K562 (cell line): Measurements from ENCODE around the gene INSIG1. TPM values are rescaled to one million over a fixed set of nuclear protein-coding genes. Genes with fewer than 3 reads are reported as not detected.

Experiments used
- ATAC-seq: fragments of 200-7000 bp; cut with Tn5 transposase; 3 replicates; pipeline ENCODE4 v1.9.1; 2020; ENCODE audit warnings: moderate library complexity
- BruUV-seq: library from RNA; stranded (reverse); fragments of 400-500 nt; replicated peaks from 2 replicates; lab custom pipeline; 2021; lab: Mats Ljungman, UMichigan
- CTCF ChIA-PET: fragments of 300-600 bp; formaldehyde crosslinking; extraction: SDS; loops from one replicate; lab custom pipeline; 2021; ENCODE audit warnings: low intra/inter-chr PET ratio; lab: Yijun Ruan, JAX
- POLR2A ChIA-PET: fragments of 300-600, 350-650 bp; sonication (Branson Sonifier 250); formaldehyde crosslinking; extraction: SDS; loops from one replicate; lab custom pipeline; 2021; ENCODE audit warnings: antibody characterized with exemption, inconsistent platforms; lab: Yijun Ruan, JAX
- DNase-seq, 4 experiments: peaks; one replicate each; pipeline versions ENCODE4 v3.0.0 to v3.0.0-alpha.2; 2011 to 2018; ENCODE audit warnings: low spot score in 3 of 4, mixed read lengths in 3 of 4; ENCODE audit errors: extremely low read depth in 1 of 4
- FAIRE-seq: peaks from 2 replicates; lab custom pipeline; 2011; peaks lifted over from hg19 to GRCh38; lab: Jason Lieb, UNC
- H2AFZ ChIP-seq: 2 replicates; pipeline ENCODE4 v1.6.0; 2011; ENCODE audit warnings: low read depth, low read length, control low read depth, inconsistent platforms
- H3K27ac ChIP-seq: fragments of 200-600 bp; 3 replicates; pipeline ENCODE4 v1.8.0; 2011; ENCODE audit warnings: low read depth, mild to moderate bottlenecking, control low read depth, inconsistent platforms, low read length, moderate library complexity, mixed read lengths; ENCODE audit errors: extremely low read depth
- H3K27me3 ChIP-seq, 2 experiments: fragments of 300-600 bp in 1 of 2; 2 replicates in 1 of 2; 3 replicates in 1 of 2; pipeline versions ENCODE4 v1.6.0 to v1.8.0; 2011; ENCODE audit warnings: inconsistent platforms in 2 of 2, low read length in 2 of 2, mild to moderate bottlenecking in 1 of 2, mixed read lengths in 1 of 2, moderate library complexity in 1 of 2; ENCODE audit not compliant: control insufficient read depth in 2 of 2, insufficient read depth in 2 of 2
- H3K36me3 ChIP-seq: fragments of 300-600 bp; 3 replicates; pipeline ENCODE4 v1.8.0; 2011; ENCODE audit warnings: mild to moderate bottlenecking, low read length, inconsistent platforms; ENCODE audit not compliant: control insufficient read depth, insufficient read depth
- H3K4me1 ChIP-seq, 2 experiments: fragments of 200-600 bp in 1 of 2; replicated peaks in 1 of 2; 2 replicates in 1 of 2; 3 replicates in 1 of 2; pipeline versions ENCODE4 v1.5.1 to v1.8.0; 2011; ENCODE audit warnings: inconsistent platforms in 2 of 2, low read length in 2 of 2, mild to moderate bottlenecking in 1 of 2, mixed read lengths in 1 of 2, moderate library complexity in 1 of 2; ENCODE audit not compliant: control insufficient read depth in 2 of 2, insufficient read depth in 2 of 2
- H3K4me2 ChIP-seq: 2 replicates; pipeline ENCODE4 v1.6.1; 2011; ENCODE audit warnings: low read length, control low read depth, inconsistent platforms, mixed read lengths; ENCODE audit not compliant: insufficient read depth
- H3K4me3 ChIP-seq: fragments of 200-600 bp; sonication (generic), shearing (Covaris generic); 2 replicates; pipeline ENCODE4 v1.5.1; 2016; ENCODE audit warnings: control low read depth, inconsistent platforms
- H3K79me2 ChIP-seq: fragments of 200-600 bp; 3 replicates; pipeline ENCODE4 v1.8.0; 2011; ENCODE audit warnings: low read length, inconsistent platforms; ENCODE audit not compliant: control insufficient read depth, insufficient read depth
- H3K9ac ChIP-seq, 2 experiments: 2 replicates each; pipeline versions ENCODE4 v1.6.0 to v1.6.1; 2011; ENCODE audit warnings: low read depth in 2 of 2, low read length in 2 of 2, control low read depth in 1 of 2, inconsistent platforms in 1 of 2, mild to moderate bottlenecking in 1 of 2, mixed read lengths in 1 of 2; ENCODE audit not compliant: insufficient read depth in 1 of 2
- H3K9me1 ChIP-seq: one replicate; pipeline ENCODE4 v1.6.0; 2011; ENCODE audit warnings: inconsistent platforms, mild to moderate bottlenecking, low read length, moderate library complexity; ENCODE audit not compliant: control insufficient read depth, insufficient read depth
- H3K9me3 ChIP-seq: replicated peaks from 2 replicates; pipeline ENCODE4 v1.5.1; 2011; ENCODE audit warnings: low read depth, low read length, inconsistent platforms; ENCODE audit not compliant: control insufficient read depth, insufficient read depth
- H4K20me1 ChIP-seq: replicated peaks from 2 replicates; pipeline ENCODE4 v1.6.1; 2011; ENCODE audit warnings: low read length, inconsistent platforms, mixed read lengths; ENCODE audit not compliant: control insufficient read depth, insufficient read depth
- KHSRP ChIP-seq: fragments of 450-650 bp; IDR thresholded peaks from 2 replicates; pipeline ENCODE4 v1.6.1; 2017
- NFXL1 ChIP-seq: fragments of 450-650 bp; formaldehyde crosslinking; IDR thresholded peaks from 2 replicates; pipeline ENCODE4 v1.4.0; 2021; ENCODE audit warnings: mild to moderate bottlenecking
- SMARCA4 ChIP-seq: fragments of 450-650 bp; IDR thresholded peaks from 2 replicates; pipeline ENCODE4 v1.6.1; 2016
- TOE1 ChIP-seq, 2 experiments: fragments of 450-650 bp in 1 of 2; sonication (generic) in 1 of 2; formaldehyde crosslinking in 1 of 2; IDR thresholded peaks; 2 replicates each; pipeline versions ENCODE4 v1.7.1 to v1.8.0; 2016 to 2022; ENCODE audit warnings: borderline replicate concordance in 2 of 2, mild to moderate bottlenecking in 2 of 2, antibody characterized with exemption in 1 of 2, inconsistent platforms in 1 of 2, low read depth in 1 of 2, missing genetic modification reagents in 1 of 2, moderate library complexity in 1 of 2
- ZBTB7A ChIP-seq: IDR thresholded peaks from 2 replicates; pipeline ENCODE4 v1.6.1; 2011; ENCODE audit warnings: low read depth, mild to moderate bottlenecking, low read length, moderate library complexity, borderline replicate concordance; ENCODE audit not compliant: control insufficient read depth
- ZNF184 ChIP-seq: sonication (generic); formaldehyde crosslinking; IDR thresholded peaks from 2 replicates; pipeline ENCODE4 v1.5.0; 2020; ENCODE audit warnings: missing genetic modification reagents
- ZNF217 ChIP-seq: sonication (generic); formaldehyde crosslinking; IDR thresholded peaks from 2 replicates; pipeline ENCODE4 v1.8.0; 2022; ENCODE audit warnings: mild to moderate bottlenecking, missing genetic modification reagents
- WGBS: fragments of 100-300 bp; shearing (Covaris generic); methylation state at CpG from one replicate; pipeline ENCODE4 v1.1.6; 2016; ENCODE audit warnings: low coverage, mixed read lengths; ENCODE audit not compliant: insufficient coverage; ENCODE audit errors: missing lambda C conversion rate; 5-methylcytosine and 5-hydroxymethylcytosine counted together
- in situ Hi-C: fragments of 300-500 bp; cut with MboI; formaldehyde crosslinking; loops from 4 replicates; pipeline ENCODE4 v1.15.0; 2018; ENCODE audit warnings: inconsistent platforms, mixed read lengths
- intact Hi-C: fragments of 100-400 bp; cut with micrococcal nuclease; formaldehyde crosslinking; loops from 2 replicates; pipeline ENCODE4 v1.14.2; 2022
- polyA plus RNA-seq, 8 experiments: library from polyadenylated mRNA; depleted of rRNA in 4 of 8; stranded (reverse) in 5 of 8; unstranded in 3 of 8; fragments of >200 nt; fragmentation: Nextera tagmentation in 2 of 8; fragmentation: Illumina TruSeq in 1 of 8; extraction: Ambion mirVana in 2 of 8; extraction: Trizol in 1 of 8; gene quantifications; 2 replicates each; pipeline versions ENCODE4 v1.2.1 to v1.2.3, GENCODE V29; 2011 to 2014; ENCODE audit warnings: inconsistent platforms in 1 of 8, missing spikeins in 1 of 8
- total RNA-seq, 7 experiments: library from RNA; depleted of rRNA in 6 of 7; stranded (reverse); fragments of >200 nt in 6 of 7; fragmentation: Illumina TruSeq in 2 of 7; extraction: Trizol in 2 of 7; gene quantifications; 2 replicates each; pipeline versions ENCODE4 v1.2.1 to v1.2.3, GENCODE V29; 2011 to 2021; ENCODE audit warnings: low replicate concordance in 1 of 7
- TF ChIP-seq, protein P1 (sequence below): fragments of 450-650 bp; IDR thresholded peaks from 2 replicates; pipeline ENCODE4 v1.6.1; 2018; ENCODE audit not compliant: partially characterized antibody
- TF ChIP-seq, protein P2 (sequence below): fragments of 200-400 bp; formaldehyde crosslinking; IDR thresholded peaks from 2 replicates; pipeline ENCODE4 v1.6.1; 2017; ENCODE audit warnings: mild to moderate bottlenecking, low read depth, low read length, moderate library complexity
- TF ChIP-seq, protein P3 (sequence below): sonication (generic); formaldehyde crosslinking; IDR thresholded peaks from 2 replicates; pipeline ENCODE4 v1.9.0; 2022; ENCODE audit warnings: mild to moderate bottlenecking, missing genetic modification reagents

Gene INSIG1
- total and polyA plus RNA-seq, 9 of the 15 experiments (the other 6 are each of a cell fraction or from before 2014, with no cell fraction given) = 57.1 to 787 (median 238) TPM

DNA sequence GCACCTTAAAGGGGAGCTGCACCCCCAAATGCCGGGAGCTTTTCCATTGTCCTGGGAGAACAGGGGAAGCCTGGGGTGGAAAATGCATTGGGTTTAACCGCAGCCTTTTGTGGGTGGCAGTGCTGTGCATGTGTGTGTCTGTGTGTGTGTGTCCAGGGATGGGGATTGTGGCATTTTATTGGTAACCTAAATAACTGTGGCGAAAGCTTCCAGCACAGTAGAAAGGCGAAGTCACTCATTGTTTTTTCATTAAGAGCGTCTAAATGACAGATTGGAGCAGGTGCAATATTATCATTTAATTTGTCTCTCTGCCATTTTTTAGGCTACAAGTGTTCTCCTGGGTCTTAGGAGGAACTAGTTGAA lies 55.1 kb downstream of the INSIG1 start:
- H3K9me3 ChIP-seq = no peaks in the 10 kb centered on the region
- no peaks in the 10 kb centered on the region for H3K79me2 ChIP-seq
- H3K9me1 ChIP-seq = no peaks in the 10 kb centered on the region
- H2AFZ ChIP-seq = no peak overlapping the region
- in situ Hi-C loops = no loop called here
- no peak for FAIRE-seq
- intact Hi-C loops = no loop called here
- no peaks in the 10 kb centered on the region for H3K36me3 ChIP-seq
- peaks cover 0 to 8% of the 10 kb centered on the region in 2 experiments; a peak in 2 of 5 replicates for H3K4me1 ChIP-seq
- TF ChIP-seq KHSRP = no peak
- TF ChIP-seq ZNF184 (CRISPR knock-in tag) = no peak
- TF ChIP-seq SMARCA4 = no peak
- no peak for TF ChIP-seq NFXL1 (CRISPR knock-in tag)
- TF ChIP-seq, protein P1, sequence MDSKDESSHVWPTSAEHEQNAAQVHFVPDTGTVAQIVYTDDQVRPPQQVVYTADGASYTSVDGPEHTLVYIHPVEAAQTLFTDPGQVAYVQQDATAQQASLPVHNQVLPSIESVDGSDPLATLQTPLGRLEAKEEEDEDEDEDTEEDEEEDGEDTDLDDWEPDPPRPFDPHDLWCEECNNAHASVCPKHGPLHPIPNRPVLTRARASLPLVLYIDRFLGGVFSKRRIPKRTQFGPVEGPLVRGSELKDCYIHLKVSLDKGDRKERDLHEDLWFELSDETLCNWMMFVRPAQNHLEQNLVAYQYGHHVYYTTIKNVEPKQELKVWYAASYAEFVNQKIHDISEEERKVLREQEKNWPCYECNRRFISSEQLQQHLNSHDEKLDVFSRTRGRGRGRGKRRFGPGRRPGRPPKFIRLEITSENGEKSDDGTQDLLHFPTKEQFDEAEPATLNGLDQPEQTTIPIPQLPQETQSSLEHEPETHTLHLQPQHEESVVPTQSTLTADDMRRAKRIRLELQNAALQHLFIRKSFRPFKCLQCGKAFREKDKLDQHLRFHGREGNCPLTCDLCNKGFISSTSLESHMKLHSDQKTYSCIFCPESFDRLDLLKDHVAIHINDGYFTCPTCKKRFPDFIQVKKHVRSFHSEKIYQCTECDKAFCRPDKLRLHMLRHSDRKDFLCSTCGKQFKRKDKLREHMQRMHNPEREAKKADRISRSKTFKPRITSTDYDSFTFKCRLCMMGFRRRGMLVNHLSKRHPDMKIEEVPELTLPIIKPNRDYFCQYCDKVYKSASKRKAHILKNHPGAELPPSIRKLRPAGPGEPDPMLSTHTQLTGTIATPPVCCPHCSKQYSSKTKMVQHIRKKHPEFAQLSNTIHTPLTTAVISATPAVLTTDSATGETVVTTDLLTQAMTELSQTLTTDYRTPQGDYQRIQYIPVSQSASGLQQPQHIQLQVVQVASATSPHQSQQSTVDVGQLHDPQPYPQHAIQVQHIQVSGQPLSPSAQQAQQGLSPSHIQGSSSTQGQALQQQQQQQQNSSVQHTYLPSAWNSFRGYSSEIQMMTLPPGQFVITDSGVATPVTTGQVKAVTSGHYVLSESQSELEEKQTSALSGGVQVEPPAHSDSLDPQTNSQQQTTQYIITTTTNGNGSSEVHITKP = no peak
- no peak for TF ChIP-seq ZBTB7A
- TF ChIP-seq, protein P2, sequence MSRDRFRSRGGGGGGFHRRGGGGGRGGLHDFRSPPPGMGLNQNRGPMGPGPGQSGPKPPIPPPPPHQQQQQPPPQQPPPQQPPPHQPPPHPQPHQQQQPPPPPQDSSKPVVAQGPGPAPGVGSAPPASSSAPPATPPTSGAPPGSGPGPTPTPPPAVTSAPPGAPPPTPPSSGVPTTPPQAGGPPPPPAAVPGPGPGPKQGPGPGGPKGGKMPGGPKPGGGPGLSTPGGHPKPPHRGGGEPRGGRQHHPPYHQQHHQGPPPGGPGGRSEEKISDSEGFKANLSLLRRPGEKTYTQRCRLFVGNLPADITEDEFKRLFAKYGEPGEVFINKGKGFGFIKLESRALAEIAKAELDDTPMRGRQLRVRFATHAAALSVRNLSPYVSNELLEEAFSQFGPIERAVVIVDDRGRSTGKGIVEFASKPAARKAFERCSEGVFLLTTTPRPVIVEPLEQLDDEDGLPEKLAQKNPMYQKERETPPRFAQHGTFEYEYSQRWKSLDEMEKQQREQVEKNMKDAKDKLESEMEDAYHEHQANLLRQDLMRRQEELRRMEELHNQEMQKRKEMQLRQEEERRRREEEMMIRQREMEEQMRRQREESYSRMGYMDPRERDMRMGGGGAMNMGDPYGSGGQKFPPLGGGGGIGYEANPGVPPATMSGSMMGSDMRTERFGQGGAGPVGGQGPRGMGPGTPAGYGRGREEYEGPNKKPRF = no peak
- TF ChIP-seq, protein P3, sequence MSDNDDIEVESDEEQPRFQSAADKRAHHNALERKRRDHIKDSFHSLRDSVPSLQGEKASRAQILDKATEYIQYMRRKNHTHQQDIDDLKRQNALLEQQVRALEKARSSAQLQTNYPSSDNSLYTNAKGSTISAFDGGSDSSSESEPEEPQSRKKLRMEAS (CRISPR knock-in tag) = no peak
- TF ChIP-seq ZNF217 (CRISPR knock-in tag) = no peak
- TF ChIP-seq TOE1 (IDR thresholded peaks at IDR 0.05; ENCODE audit: borderline replicate concordance) = no peak
- no peak for TF ChIP-seq TOE1 (CRISPR knock-in tag; IDR thresholded peaks at IDR 0.05; ENCODE audit: borderline replicate concordance, low read depth)
- TF ChIP-seq, all 486 proteins: peak for 0
- Histone ChIP-seq H3K4me2 (no peak overlapping the region), H4K20me1 (0 out of 2 replicates have a peak, but pooled peaks cover under 1% of the 10 kb centered on the region), H3K4me3 (no peak overlapping the region), H3K27me3 (peaks cover 31 to 63% of the 10 kb centered on the region in 2 experiments), H3K9ac (no peak overlapping the region), H3K27ac (no peak overlapping the region)
- no TSS peak for BruUV-seq
- under 1% methylated on average over 5 of the region's 5 CpGs for WGBS
- DNase-seq (no peak), ATAC-seq (no peak)
- ChIA-PET POLR2A (interaction anchor here (0.6 kb wide), 2 partner anchors 238 to 564 kb away, joined by 3 read pairs; no protein-coding TSS in a partner anchor), CTCF (no interaction called here)
